OCI-LY7 (cell line): Measurements from ENCODE around the gene BAK1. TPM values are rescaled to one million over a fixed set of nuclear protein-coding genes. Genes with fewer than 3 reads are reported as not detected.
A peak's percentile ranks its signal among the peaks of the same experiment; 100 is the strongest.

Experiments
- BruUV-seq: library from RNA; stranded (reverse); fragments of 400-500 nt; replicated peaks from 2 replicates; lab custom pipeline; 2021; lab: Mats Ljungman, UMichigan
- CTCF ChIA-PET: fragments of 300-600 bp; sonication (Branson Sonifier 250); formaldehyde crosslinking; loops from one replicate; lab custom pipeline; 2022; ENCODE audit warnings: antibody characterized with exemption; ENCODE audit not compliant: unreplicated experiment; lab: Charles Lee
- POLR2A ChIA-PET: fragments of 300-600 bp; sonication (Branson Sonifier 250); formaldehyde crosslinking; loops from one replicate; lab custom pipeline; 2022; ENCODE audit warnings: antibody characterized with exemption; lab: Charles Lee
- DNase-seq: peaks from one replicate; pipeline ENCODE4 v3.0.0-alpha.2; 2015; ENCODE audit warnings: low spot score
- H2AFZ ChIP-seq: fragments of 200-600 bp; sonication (generic), shearing (Covaris generic); 2 replicates; pipeline ENCODE4 v1.6.1; 2014; ENCODE audit warnings: mild to moderate bottlenecking, antibody characterized with exemption, low read length, moderate library complexity
- H3K27ac ChIP-seq: fragments of 200-600 bp; sonication (generic); 2 replicates; pipeline ENCODE4 v1.5.1; 2014; ENCODE audit warnings: mixed run types, low read depth, mild to moderate bottlenecking, moderate library complexity, low read length, inconsistent platforms; ENCODE audit not compliant: poor library complexity, severe bottlenecking
- H3K36me3 ChIP-seq: fragments of 200-600 bp; sonication (generic); 2 replicates; pipeline ENCODE4 v1.6.1; 2014; ENCODE audit warnings: mild to moderate bottlenecking, antibody characterized with exemption, low read length, moderate library complexity, mixed read lengths; ENCODE audit not compliant: insufficient read depth
- H3K4me1 ChIP-seq: fragments of 200-600 bp; sonication (generic); 2 replicates; pipeline ENCODE4 v1.5.1; 2014; ENCODE audit warnings: mild to moderate bottlenecking, low read length; ENCODE audit not compliant: insufficient read depth, poor library complexity, severe bottlenecking
- H3K4me2 ChIP-seq: fragments of 200-600 bp; sonication (generic); 2 replicates; pipeline ENCODE4 v1.6.1; 2014; ENCODE audit warnings: mild to moderate bottlenecking, low read length
- H3K4me3 ChIP-seq: fragments of 200-600 bp; sonication (generic); 2 replicates; pipeline ENCODE4 v1.5.1; 2014; ENCODE audit warnings: mild to moderate bottlenecking, low read depth, low read length; ENCODE audit not compliant: poor library complexity, severe bottlenecking
- H3K79me2 ChIP-seq: fragments of 200-600 bp; sonication (generic); 2 replicates; pipeline ENCODE4 v1.6.1; 2016; ENCODE audit warnings: low read depth, mild to moderate bottlenecking, low read length, moderate library complexity, mixed read lengths; ENCODE audit not compliant: insufficient read depth
- H3K9me2 ChIP-seq: fragments of 200-600 bp; sonication (generic); 2 replicates; pipeline ENCODE4 v1.6.1; 2016; ENCODE audit warnings: mild to moderate bottlenecking, low read length, mixed read lengths; ENCODE audit not compliant: insufficient read depth
- H3K9me3 ChIP-seq: fragments of 200-600 bp; sonication (generic); 2 replicates; pipeline ENCODE4 v1.6.1; 2014; ENCODE audit warnings: mild to moderate bottlenecking, mixed run types, low read length, mixed read lengths
- H4K20me1 ChIP-seq: fragments of 200-600 bp; sonication (generic); 2 replicates; pipeline ENCODE4 v1.6.1; 2014; ENCODE audit warnings: mild to moderate bottlenecking, antibody characterized with exemption, low read length, moderate library complexity, mixed read lengths; ENCODE audit not compliant: insufficient read depth
- CTCF ChIP-seq: fragments of 200-600 bp; sonication (generic); conservative IDR thresholded peaks from 2 replicates; pipeline ENCODE4 v1.5.1; 2014; ENCODE audit warnings: mild to moderate bottlenecking, antibody characterized with exemption, low read length, moderate library complexity, mixed read lengths
- EZH2phosphoT487 ChIP-seq: fragments of 200-600 bp; sonication (generic); IDR thresholded peaks from 2 replicates; pipeline ENCODE4 v1.6.1; 2018; ENCODE audit warnings: low read depth, borderline replicate concordance, mild to moderate bottlenecking, mixed run types, antibody characterized with exemption, low read length, moderate library complexity, mixed read lengths
- intact Hi-C: fragments of 100-400 bp; cut with micrococcal nuclease; formaldehyde crosslinking; loops from one replicate; pipeline ENCODE4 v1.10.0; 2022; ENCODE audit not compliant: unreplicated experiment
- total RNA-seq, 2 experiments: library from RNA; depleted of rRNA in 1 of 2; stranded (reverse); fragments of >200 nt in 1 of 2; shearing (Covaris generic) in 1 of 2; gene quantifications; 2 replicates each; pipeline ENCODE4 v1.2.3, GENCODE V29; 2014 to 2022

The BAK1 gene
- total RNA-seq, 2 experiments from 2014 or later = 13.9 to 33.8 TPM

DNA sequence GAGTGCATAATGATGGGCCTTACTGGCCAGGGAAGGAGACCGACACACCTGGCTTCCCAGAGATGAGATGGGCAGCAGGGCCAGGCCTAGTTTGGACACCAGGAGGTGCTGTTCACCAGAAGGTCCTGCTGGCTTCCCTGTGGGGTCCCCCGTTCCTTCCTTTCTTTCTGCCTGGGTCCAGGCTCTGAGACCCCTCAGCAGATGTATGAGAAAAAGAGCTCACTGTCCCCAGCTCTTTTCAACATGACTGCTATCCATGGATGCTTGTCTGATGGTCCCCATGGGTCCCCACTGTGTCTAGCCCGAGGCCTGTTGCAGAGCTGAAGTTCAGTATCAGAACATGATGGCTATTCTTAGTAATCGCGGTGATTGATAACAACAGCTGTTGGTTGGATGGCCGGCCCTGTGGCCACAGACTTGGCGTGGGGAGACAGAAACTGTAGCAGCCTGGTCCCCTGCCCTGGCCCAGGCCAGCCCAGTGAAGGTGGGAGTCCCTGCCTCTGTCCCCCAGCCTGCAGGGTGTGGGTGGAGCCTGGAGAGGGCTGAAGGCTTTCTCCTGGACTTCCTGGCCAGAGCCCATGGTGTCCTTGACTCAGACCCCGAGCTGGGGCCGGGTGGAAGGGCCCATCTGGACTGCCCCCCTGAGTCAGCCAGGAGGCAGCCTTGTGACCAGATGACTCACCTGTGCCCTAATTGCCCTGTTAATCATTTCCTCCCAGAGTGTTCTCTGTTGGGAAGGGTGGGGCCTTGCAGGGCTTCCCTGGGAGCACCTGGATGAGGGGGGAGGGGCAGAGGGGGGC lies 9.9 kb upstream of the BAK1 start:
- H2AFZ ChIP-seq = no peak overlapping the region
- ChIA-PET POLR2A (interaction anchor here (0.6 to 1.1 kb wide), 3 partner anchors 12 to 39 kb away, joined by 3 to 4 read pairs (median 3); no protein-coding TSS in a partner anchor), CTCF (interaction anchor here (0.5 to 1.4 kb wide), 6 partner anchors 12 to 466 kb away, joined by 3 to 24 read pairs (median 3); no protein-coding TSS in a partner anchor)
- H3K4me3 ChIP-seq = no peak overlapping the region
- H4K20me1 ChIP-seq = no peaks in the 10 kb centered on the region
- peaks cover 71% of the 10 kb centered on the region for H3K4me1 ChIP-seq
- peak overlapping the region; percentile 28; the same call in 1 of the 2 replicates for H3K4me2 ChIP-seq
- TF ChIP-seq CTCF (peak; percentile 96), EZH2phosphoT487 (no peak)
- H3K79me2 ChIP-seq = no peaks in the 10 kb centered on the region
- peak; percentile 74 for DNase-seq
- no TSS peak for BruUV-seq
- intact Hi-C loops = loop anchor here (1.0 to 5.0 kb wide), 4 partner anchors 17 to 172 kb away; no protein-coding TSS in a partner anchor
- H3K9me2 ChIP-seq = no peaks in the 10 kb centered on the region
- no peaks in the 10 kb centered on the region for H3K36me3 ChIP-seq
- H3K9me3 ChIP-seq = no peaks in the 10 kb centered on the region
- no peak overlapping the region for H3K27ac ChIP-seq

- H3K4me3 ChIP-seq = no peak overlapping the region
- BruUV-seq = no TSS peak
- no peak overlapping the region for H2AFZ ChIP-seq
- CTCF ChIA-PET = interaction anchor here (0.5 to 1.4 kb wide), 5 partner anchors 12 to 466 kb away, joined by 3 to 24 read pairs (median 3); no protein-coding TSS in a partner anchor
- no peaks in the 10 kb centered on the region for H3K9me2 ChIP-seq
- no peak for DNase-seq
- POLR2A ChIA-PET = interaction anchor here (0.6 to 1.1 kb wide), 3 partner anchors 12 to 40 kb away, joined by 3 to 4 read pairs (median 3); no protein-coding TSS in a partner anchor
- no peaks in the 10 kb centered on the region for H3K79me2 ChIP-seq
- H4K20me1 ChIP-seq = no peaks in the 10 kb centered on the region
- no peak overlapping the region for H3K4me2 ChIP-seq
- no peak for TF ChIP-seq CTCF
- TF ChIP-seq EZH2phosphoT487 = no peak
- H3K36me3 ChIP-seq = no peaks in the 10 kb centered on the region
- no peak overlapping the region for H3K27ac ChIP-seq
- intact Hi-C loops = loop anchor here (1.0 to 5.0 kb wide), 2 partner anchors 111 to 173 kb away; no protein-coding TSS in a partner anchor
- no peaks in the 10 kb centered on the region for H3K9me3 ChIP-seq
- H3K4me1 ChIP-seq = peaks cover 76% of the 10 kb centered on the region
These were observed 9.3 kb upstream of the BAK1 start for GRCh38 chr6:33589392-33589730.

DNA sequence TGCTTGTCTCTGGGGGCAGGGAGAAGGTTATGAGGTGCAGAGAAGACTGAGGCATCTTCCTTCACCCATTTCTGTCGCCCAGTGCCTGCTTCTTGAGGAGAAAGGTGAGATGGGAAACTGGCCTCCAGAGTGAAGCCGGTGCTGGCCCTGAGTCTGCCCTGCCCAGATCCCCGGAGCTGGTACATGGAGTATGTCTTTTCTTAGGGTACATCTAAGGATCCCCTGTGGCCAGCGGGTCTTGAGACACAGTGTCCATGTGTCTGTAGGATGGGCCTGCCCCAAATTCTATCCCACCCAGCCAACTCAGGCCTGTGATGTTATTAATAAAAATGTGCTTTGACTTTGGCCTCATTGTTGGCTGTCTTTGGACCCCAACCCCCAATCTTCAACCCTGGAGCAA lies 8.8 kb upstream of the BAK1 start:
- DNase-seq = no peak
- peaks cover 78% of the 10 kb centered on the region for H3K4me1 ChIP-seq
- H3K9me2 ChIP-seq = no peaks in the 10 kb centered on the region
- ChIA-PET CTCF (interaction anchor here (1.9 kb wide), 1 partner anchor 18 kb away, joined by 6 read pairs; no protein-coding TSS in a partner anchor), POLR2A (no interaction called here)
- intact Hi-C loops = loop anchor here (1.0 to 5.0 kb wide), 2 partner anchors 111 to 173 kb away; no protein-coding TSS in a partner anchor
- no peaks in the 10 kb centered on the region for H3K36me3 ChIP-seq
- H3K4me3 ChIP-seq = no peak overlapping the region
- no peak overlapping the region for H2AFZ ChIP-seq
- no peaks in the 10 kb centered on the region for H4K20me1 ChIP-seq
- no TSS peak for BruUV-seq
- no peaks in the 10 kb centered on the region for H3K79me2 ChIP-seq
- H3K27ac ChIP-seq = no peak overlapping the region
- no peak overlapping the region for H3K4me2 ChIP-seq
- TF ChIP-seq EZH2phosphoT487 (no peak), CTCF (no peak)
- no peaks in the 10 kb centered on the region for H3K9me3 ChIP-seq
